Middle frontal gyrus (tissue), 1 donor: ENCODE data around the gene CHRNA9.
"Not testable (repeated sequence)": the region's sequence is repeated elsewhere in the genome, so short reads cannot be mapped to it uniquely, and the experiment has no call there.

Experiments
- DNase-seq: peaks from one replicate; pipeline ENCODE4 v3.0.0-alpha.2; 2015; ENCODE audit warnings: low spot score; ENCODE audit errors: extremely low spot score

Gene CHRNA9

DNA sequence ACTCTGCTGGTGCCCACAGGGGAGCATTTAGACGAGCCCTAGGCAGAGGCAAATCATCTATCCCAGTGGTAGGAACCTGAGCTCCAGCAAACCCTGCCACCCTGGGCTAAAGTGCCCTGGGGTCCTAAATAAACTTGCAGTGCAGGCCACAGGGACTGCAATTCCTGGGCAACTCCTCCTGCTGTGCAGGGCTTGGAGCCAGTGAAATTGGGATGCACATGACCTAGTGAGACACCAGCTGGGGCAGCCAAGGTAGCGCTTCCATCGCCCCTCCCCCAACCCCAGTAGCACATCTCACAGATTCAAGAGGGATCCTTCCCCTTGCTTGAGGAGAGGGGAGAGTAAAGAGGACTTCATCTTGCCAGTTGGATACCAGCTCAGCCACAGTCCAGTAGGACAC is 44.1 kb downstream of the CHRNA9 start:
- DNase-seq = no peak

DNA sequence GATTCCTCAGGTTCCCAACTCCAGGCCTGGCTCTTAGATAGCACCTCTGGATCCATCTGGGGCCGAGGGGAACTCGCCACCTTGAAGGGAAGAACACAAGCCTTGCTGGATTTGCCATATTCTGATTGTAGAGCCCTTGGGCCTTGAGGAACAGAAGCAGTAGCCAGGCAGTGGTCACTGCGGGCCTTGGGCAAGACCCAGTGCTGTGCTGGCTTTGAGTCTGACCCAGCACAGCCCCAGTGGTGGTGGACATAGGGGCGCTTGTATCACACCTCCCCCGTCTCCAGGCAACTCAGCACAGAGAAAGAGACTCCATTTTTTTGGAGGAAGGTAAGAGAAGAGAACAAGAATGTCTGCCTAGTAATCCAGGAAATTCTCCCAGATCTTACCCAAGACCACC is 45.5 kb downstream of the CHRNA9 start:
- DNase-seq = no peak

DNA sequence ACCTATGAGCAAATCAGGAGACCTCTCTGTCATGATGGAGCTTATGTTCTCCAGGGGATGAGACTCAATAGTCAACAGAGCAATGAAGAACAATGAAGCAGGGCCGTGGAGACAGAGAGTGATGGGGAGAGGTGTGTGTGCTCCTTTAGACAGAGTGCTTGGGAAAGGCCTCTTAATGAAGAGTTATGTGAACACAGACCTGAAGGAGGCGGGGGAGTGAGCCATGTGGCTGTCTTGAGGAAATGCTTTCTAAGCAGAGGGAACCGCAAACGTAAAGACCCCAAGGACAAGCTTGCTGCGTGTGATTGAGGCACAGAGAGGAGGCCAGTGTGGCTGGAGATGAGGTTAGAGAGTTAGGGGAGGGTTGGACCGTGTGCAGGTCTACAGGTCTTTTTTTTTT is 53.1 kb downstream of the CHRNA9 start:
- DNase-seq = no peak

DNA sequence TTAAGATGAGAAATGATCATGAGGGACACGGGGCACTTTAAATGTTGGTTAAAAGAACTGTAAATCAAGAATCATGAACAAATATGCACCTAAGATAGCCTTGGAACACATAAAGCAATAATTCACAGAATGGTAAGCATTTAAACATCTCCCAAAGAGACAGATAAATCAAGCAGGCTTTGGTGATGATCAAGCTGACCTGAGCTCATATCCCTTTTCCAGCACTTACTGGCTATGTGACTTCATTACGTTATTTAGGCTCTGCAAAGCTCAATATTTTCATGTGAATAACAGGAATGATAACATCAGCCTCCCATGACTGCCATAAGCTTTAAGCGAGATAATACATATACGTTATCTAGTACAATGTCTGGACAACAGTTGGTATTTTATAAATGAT is 54.9 kb downstream of the CHRNA9 start:
- no peak for DNase-seq

DNA sequence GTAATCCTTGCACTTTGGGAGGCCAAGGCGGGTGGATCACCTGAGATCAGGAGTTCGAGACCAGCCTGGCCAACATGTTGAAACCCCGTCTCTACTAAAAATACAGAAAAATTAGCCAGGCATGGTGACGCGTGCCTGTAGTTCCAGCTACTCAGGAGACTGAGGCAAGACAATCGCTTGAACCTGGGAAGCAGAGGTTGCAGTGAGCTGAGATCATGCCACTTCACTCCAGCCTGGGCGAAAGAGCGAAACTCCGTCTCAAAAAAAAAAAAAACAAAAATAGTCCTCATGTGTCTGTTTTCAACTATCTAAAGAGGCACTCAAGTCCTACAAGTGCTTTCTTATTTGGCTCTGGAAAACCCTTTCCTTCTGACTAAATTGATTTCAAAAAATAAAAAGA is 57.1 kb downstream of the CHRNA9 start:
- DNase-seq = not testable (repeated sequence)

DNA sequence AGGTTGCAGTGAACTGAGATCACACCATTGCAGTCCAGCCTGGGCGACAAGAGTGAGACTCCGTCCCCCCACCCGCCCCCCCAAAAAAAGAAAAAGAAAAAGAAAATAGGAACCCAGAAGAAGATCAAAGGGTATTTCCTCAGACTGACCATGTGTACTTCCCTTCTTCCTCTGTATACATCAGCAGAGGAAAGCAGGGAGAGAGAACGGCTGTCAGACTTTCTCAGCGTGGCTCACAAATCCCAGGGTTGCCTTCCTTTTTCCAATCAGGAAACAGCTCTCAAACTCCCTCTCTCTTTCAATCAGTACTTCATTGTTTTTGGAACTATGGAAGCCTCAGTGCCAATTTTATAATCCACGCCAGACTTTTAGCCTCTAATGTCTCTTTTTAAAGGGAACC is 59.1 kb downstream of the CHRNA9 start:
- no peak for DNase-seq

DNA sequence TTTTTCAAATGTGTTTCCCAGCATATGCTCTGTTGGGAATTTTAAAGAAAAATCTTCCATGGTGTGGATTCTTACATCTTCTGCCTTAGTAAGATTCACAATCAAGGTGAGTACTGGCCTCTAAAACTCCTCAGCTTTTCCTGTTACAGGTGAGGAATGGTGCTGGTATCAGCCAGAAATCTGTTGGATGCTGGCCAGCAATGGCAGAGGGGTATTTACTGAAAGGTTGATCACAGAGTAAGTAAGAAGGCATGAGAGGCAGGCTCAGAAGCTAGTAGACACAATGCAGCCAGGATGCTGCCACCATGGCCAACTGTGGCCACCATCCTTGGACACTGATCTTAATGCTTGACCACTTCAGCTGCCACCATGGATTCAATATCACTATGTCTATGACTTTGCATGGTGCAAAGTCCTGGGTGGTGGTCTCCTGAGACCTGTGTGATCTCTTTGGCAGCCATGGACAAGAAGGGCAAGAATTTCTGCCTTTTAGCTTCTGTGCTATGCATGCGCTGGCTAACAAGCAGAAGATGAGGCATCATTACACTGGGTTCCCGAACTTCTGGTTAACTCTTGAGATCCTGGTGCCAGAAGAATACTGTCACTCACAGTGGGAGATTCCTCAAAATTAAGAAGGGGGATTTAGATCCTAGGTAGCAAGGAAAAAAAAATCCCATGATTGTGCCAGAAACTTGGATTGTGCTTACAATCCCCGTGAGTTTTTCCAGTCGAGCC is 60.2 kb downstream of the CHRNA9 start:
- no peak for DNase-seq

DNA sequence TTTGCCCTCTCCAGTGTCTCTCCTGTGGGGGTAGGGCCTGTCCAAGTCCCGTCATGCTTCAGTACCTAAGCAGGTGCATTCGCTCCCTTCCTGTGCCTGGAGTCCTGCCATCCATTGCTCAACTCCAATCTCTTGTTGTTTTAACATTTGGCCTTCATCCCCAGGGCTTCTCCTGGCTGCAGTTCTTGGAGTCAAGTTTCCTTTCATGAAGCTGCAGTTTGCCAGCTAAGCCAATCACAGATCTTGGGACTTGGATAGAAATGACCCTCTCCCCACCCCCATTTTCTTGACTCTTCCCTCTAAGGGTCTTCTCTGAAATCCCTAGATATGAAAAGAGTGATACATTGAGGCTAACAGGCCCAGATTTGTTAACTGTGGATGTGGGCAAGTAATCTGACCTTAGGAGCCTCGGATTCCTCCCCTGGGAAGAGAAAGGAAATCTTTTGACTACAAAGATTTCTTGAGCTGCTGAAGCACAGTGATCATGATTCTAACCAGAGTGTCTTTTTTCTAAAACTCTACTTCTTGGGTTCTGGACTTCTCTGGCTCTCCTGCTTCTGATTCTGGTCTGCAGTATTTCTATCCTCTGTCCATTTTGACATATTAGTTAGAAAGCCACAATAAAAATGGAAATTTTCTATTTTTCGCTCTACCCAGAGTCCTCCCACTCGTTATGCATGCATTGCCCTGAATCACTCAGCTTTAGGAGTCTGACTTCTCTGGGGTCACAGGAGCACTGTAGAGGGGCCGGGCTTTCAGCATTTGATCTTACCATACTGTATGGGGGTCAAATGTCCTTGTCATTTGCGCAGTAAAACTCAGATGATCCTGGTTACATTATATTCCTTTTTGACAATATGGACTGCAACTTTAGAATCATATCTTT is 61.0 kb downstream of the CHRNA9 start:
- DNase-seq = no peak

DNA sequence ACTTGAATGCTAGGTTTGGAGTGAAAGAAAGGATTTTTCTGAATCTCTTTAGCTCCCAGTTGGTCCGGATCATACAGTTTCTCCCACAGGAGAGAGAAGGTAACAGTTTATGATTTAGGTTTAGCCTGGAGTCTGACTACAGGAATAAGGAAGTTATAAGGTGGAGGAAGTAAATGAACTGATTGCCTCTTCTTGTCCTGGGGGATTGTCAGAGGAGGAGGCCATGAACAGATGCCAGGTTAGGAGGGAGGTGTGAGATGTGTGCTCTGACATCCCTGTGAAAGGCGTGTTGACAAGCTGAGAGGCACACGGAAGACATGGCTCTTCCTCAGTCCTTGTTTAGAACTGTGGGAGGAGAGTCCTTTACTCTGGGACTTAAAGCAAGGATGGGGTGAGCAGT is 64.4 kb downstream of the CHRNA9 start:
- DNase-seq = no peak

DNA sequence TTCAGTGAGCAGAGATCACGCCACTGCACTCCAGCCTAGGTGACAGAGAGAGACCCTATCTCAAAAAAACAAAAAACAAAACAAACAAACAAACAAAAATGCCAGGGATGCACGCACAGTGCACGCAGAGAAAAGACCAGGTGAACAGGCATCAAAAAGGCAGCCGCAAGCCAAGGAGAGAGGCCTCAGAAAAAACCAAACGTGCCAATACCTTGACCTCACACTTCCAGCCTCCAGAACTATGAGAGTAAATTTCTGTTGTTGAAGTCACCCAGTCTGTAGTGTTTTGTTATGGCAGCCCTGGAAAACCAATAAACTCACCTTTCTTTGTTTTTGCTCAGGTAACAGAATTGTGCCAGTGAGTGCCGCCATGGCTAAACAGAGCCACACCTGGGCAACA is 66.0 kb downstream of the CHRNA9 start:
- DNase-seq = no peak

DNA sequence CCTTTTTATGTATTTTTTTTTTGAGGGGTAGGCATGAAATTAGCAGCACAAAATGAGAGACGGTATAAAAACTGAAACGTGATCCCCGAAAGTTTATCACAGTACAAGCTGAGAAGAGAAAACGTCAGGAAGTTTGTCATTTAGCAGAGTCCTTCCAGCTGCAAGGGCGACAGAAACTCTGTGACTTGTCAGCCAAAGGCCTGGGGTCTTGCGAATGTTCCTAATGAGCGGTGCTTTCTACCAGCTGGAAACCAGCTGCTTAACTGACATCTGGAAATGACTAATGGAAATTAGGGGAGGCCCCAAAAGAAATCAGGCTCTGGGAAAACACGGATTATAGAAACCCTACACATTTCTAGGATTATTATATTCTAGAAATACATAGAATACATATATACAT is 66.5 kb downstream of the CHRNA9 start:
- DNase-seq = no peak

DNA sequence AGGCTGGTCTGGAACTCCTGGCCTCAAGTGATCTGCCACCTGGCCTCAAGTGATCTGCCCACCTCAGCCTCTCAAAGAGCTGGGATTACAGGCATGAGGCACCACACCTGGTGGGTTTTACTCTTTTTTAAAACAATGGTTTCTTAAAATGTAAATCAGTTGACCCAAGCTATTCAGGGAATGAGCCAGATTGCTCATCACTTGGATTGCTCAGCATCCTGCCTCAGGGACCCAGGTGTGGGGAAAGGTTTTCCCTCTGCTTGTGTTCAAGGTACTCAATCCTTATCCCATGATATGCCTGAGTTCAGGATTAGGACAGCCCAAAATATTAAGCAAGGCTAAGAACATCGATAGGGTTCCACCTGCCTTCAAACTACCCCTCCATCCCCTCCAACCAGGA is 67.4 kb downstream of the CHRNA9 start:
- no peak for DNase-seq

DNA sequence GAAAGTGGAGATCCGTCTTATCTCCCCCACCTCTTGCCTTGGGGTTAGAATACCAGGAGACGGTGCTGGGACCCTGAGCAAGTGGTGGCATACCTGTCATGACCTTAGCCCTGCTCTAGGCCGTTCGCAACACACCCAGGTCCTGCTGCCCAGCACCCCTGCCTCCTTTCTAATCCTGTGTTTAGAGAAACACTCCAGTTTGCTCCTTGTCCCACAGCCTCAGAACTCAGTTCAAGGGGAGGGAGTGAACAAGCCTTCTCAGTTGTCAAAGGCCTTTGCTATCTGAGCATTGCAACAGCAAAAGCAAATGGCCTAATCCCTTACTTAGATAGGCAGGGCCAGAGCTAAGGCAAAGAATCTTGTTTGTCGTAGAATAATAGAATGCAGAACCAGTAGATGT is 67.9 kb downstream of the CHRNA9 start:
- no peak for DNase-seq
